Neural progenitor cell (in vitro differentiated cells): ENCODE results near the gene TMEM253. TPM values are rescaled to one million over a fixed set of nuclear protein-coding genes. Genes with fewer than 3 reads are reported as not detected.
A peak's percentile ranks its signal among the peaks of the same experiment; 100 is the strongest.

ENCODE experiments used
- DNase-seq: peaks from one replicate; pipeline ENCODE4 v3.0.0-alpha.2; 2016; ENCODE audit warnings: low spot score
- H2AFZ ChIP-seq: fragments of 200-600 bp; sonication (generic); replicated peaks from 2 replicates; pipeline ENCODE4 v1.6.1; 2016; ENCODE audit warnings: antibody characterized with exemption
- H3F3A ChIP-seq: fragments of 200-600 bp; sonication (generic); 2 replicates; pipeline ENCODE4 v1.6.1; 2016; ENCODE audit warnings: antibody characterized with exemption, low read depth
- H3K27ac ChIP-seq: fragments of 200-600 bp; sonication (generic); 2 replicates; pipeline ENCODE4 v1.5.1; 2016; ENCODE audit warnings: mild to moderate bottlenecking
- H3K27me3 ChIP-seq: fragments of 200-600 bp; sonication (generic); 2 replicates; pipeline ENCODE4 v1.6.1; 2016; ENCODE audit warnings: mild to moderate bottlenecking, moderate library complexity
- H3K36me3 ChIP-seq: fragments of 200-600 bp; sonication (generic); 2 replicates; pipeline ENCODE4 v1.5.1; 2016
- H3K4me1 ChIP-seq: fragments of 200-600 bp; sonication (generic); 2 replicates; pipeline ENCODE4 v1.6.1; 2016; ENCODE audit warnings: mixed run types
- H3K4me2 ChIP-seq: fragments of 200-600 bp; sonication (generic); 2 replicates; pipeline ENCODE4 v1.6.1; 2016
- H3K4me3 ChIP-seq: fragments of 200-600 bp; sonication (generic); 2 replicates; pipeline ENCODE4 v1.5.1; 2016
- H3K79me2 ChIP-seq: fragments of 200-600 bp; sonication (generic); 2 replicates; pipeline ENCODE4 v1.6.1; 2016; ENCODE audit warnings: low read depth
- H3K9ac ChIP-seq: fragments of 200-600 bp; sonication (generic); 2 replicates; pipeline ENCODE4 v1.6.1; 2016
- H3K9me3 ChIP-seq: fragments of 200-600 bp; sonication (generic); 2 replicates; pipeline ENCODE4 v1.5.1; 2016; ENCODE audit warnings: low read depth
- H4K20me1 ChIP-seq: fragments of 200-600 bp; sonication (generic); 2 replicates; pipeline ENCODE4 v1.6.1; 2016; ENCODE audit warnings: low read depth
- H3K27ac Mint-ChIP-seq: 3 replicates; pipeline ENCODE4 v1.8.0; 2021; ENCODE audit warnings: mixed read lengths
- H3K27me3 Mint-ChIP-seq: 2 replicates; pipeline ENCODE4 v1.8.0; 2022; ENCODE audit warnings: low read depth, mild to moderate bottlenecking, inconsistent platforms, moderate library complexity, mixed read lengths; ENCODE audit not compliant: insufficient read depth
- H3K36me3 Mint-ChIP-seq: 3 replicates; pipeline ENCODE4 v1.8.0; 2021; ENCODE audit warnings: mixed read lengths
- H3K4me1 Mint-ChIP-seq: 3 replicates; pipeline ENCODE4 v1.8.0; 2021; ENCODE audit warnings: mixed read lengths
- H3K4me3 Mint-ChIP-seq: 3 replicates; pipeline ENCODE4 v1.8.0; 2021; ENCODE audit warnings: mild to moderate bottlenecking, moderate library complexity, mixed read lengths
- H3K9me3 Mint-ChIP-seq: 3 replicates; pipeline ENCODE4 v1.8.0; 2020; ENCODE audit warnings: mixed read lengths
- EZH2 ChIP-seq: fragments of 200-600 bp; sonication (generic); IDR thresholded peaks from 2 replicates; pipeline ENCODE4 v1.6.1; 2017; ENCODE audit warnings: antibody characterized with exemption, mild to moderate bottlenecking, moderate library complexity
- EZH2phosphoT487 ChIP-seq: fragments of 200-600 bp; sonication (generic); IDR thresholded peaks from 2 replicates; pipeline ENCODE4 v1.6.1; 2017; ENCODE audit warnings: antibody characterized with exemption
- total RNA-seq: library from RNA; depleted of rRNA; stranded (reverse); fragments of >200 nt; gene quantifications from 2 replicates; pipeline ENCODE4 v1.2.3, GENCODE V29; 2015; ENCODE audit warnings: low replicate concordance
- TF ChIP-seq, protein P1 (sequence below): fragments of 200-600 bp; sonication (generic); IDR thresholded peaks from 2 replicates; pipeline ENCODE4 v1.5.1; 2017; ENCODE audit warnings: antibody characterized with exemption, mild to moderate bottlenecking

Gene TMEM253
- total RNA-seq, 1 donor from 2014 or later = 0.22 TPM

- H3K27ac ChIP-seq = no peak overlapping the region
- H3K36me3 Mint-ChIP-seq = no peaks in the 10 kb centered on the region
These were observed 1.0 kb downstream of the TMEM253 start for GRCh38 chr14:21101802-21102413.

GRCh38 chr14:21102521-21103410 lies 1.9 kb downstream of the TMEM253 start:
- Mint-ChIP-seq H3K4me3 (peak overlapping the region; percentile 86), H3K36me3 (no peaks in the 10 kb centered on the region), H3K27ac (peak overlapping the region; percentile 93), H3K27me3 (peaks cover 8% of the 10 kb centered on the region), H3K4me1 (peaks cover 66% of the 10 kb centered on the region), H3K9me3 (no peaks in the 10 kb centered on the region)
- Histone ChIP-seq H3K27ac (no peak overlapping the region), H3K27me3 (no peaks in the 10 kb centered on the region), H3K4me2 (peak overlapping the region; percentile 89), H3K4me1 (peaks cover 40% of the 10 kb centered on the region), H4K20me1 (no peaks in the 10 kb centered on the region), H3K4me3 (peak overlapping the region; percentile 61), H3K79me2 (peaks cover 46% of the 10 kb centered on the region), H3K9me3 (no peaks in the 10 kb centered on the region), H3K9ac (no peak overlapping the region), H3F3A (peaks cover 49% of the 10 kb centered on the region), H3K36me3 (no peaks in the 10 kb centered on the region), H2AFZ (no peak overlapping the region)
- TF ChIP-seq EZH2 (no peak), EZH2phosphoT487 (no peak)
- TF ChIP-seq, protein P1, sequence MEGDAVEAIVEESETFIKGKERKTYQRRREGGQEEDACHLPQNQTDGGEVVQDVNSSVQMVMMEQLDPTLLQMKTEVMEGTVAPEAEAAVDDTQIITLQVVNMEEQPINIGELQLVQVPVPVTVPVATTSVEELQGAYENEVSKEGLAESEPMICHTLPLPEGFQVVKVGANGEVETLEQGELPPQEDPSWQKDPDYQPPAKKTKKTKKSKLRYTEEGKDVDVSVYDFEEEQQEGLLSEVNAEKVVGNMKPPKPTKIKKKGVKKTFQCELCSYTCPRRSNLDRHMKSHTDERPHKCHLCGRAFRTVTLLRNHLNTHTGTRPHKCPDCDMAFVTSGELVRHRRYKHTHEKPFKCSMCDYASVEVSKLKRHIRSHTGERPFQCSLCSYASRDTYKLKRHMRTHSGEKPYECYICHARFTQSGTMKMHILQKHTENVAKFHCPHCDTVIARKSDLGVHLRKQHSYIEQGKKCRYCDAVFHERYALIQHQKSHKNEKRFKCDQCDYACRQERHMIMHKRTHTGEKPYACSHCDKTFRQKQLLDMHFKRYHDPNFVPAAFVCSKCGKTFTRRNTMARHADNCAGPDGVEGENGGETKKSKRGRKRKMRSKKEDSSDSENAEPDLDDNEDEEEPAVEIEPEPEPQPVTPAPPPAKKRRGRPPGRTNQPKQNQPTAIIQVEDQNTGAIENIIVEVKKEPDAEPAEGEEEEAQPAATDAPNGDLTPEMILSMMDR = no peak
- peak; percentile 34 for DNase-seq

More at GRCh38 chr14:21101802-21102413, 1.0 kb downstream of the TMEM253 start:
- H3K4me2 ChIP-seq = peak overlapping the region; percentile 89
- Mint-ChIP-seq H3K27me3 (peaks cover 8% of the 10 kb centered on the region), H3K4me1 (peaks cover 67% of the 10 kb centered on the region), H3K27ac (peak overlapping the region; percentile 76), H3K4me3 (peak overlapping the region; percentile 86), H3K9me3 (peaks cover 2% of the 10 kb centered on the region)
- no peaks in the 10 kb centered on the region for H3K9me3 ChIP-seq
- TF ChIP-seq EZH2phosphoT487 (no peak), EZH2 (no peak)
- TF ChIP-seq, protein P1 = no peak
- H2AFZ ChIP-seq = no peak overlapping the region
- peaks cover 55% of the 10 kb centered on the region for H3K79me2 ChIP-seq
- H3K4me3 ChIP-seq = peak overlapping the region; percentile 61
- H3K9ac ChIP-seq = no peak overlapping the region
- no peak for DNase-seq
- H3K4me1 ChIP-seq = peaks cover 41% of the 10 kb centered on the region
- peaks cover 52% of the 10 kb centered on the region for H3F3A ChIP-seq
- peaks cover 2% of the 10 kb centered on the region for H4K20me1 ChIP-seq
- H3K27me3 ChIP-seq = no peaks in the 10 kb centered on the region
- H3K36me3 ChIP-seq = no peaks in the 10 kb centered on the region

- Mint-ChIP-seq H3K4me1 (peaks cover 68% of the 10 kb centered on the region), H3K9me3 (no peaks in the 10 kb centered on the region), H3K36me3 (no peaks in the 10 kb centered on the region), H3K27ac (peak overlapping the region; percentile 93), H3K4me3 (peak overlapping the region; percentile 86), H3K27me3 (peaks cover 8% of the 10 kb centered on the region)
- Histone ChIP-seq H3F3A (peaks cover 49% of the 10 kb centered on the region), H2AFZ (no peak overlapping the region), H3K4me1 (peaks cover 40% of the 10 kb centered on the region), H4K20me1 (no peaks in the 10 kb centered on the region), H3K9ac (no peak overlapping the region), H3K4me2 (peak overlapping the region; percentile 89), H3K4me3 (peak overlapping the region; percentile 61), H3K9me3 (no peaks in the 10 kb centered on the region), H3K27ac (peak overlapping the region; percentile 99), H3K27me3 (no peaks in the 10 kb centered on the region), H3K36me3 (no peaks in the 10 kb centered on the region), H3K79me2 (peaks cover 44% of the 10 kb centered on the region)
- DNase-seq = no peak
- TF ChIP-seq EZH2phosphoT487 = no peak
- TF ChIP-seq, protein P1 = no peak
- no peak for TF ChIP-seq EZH2
These were observed 2.5 kb downstream of the TMEM253 start for GRCh38 chr14:21103411-21103709.
